SK-N-SH treated with all-trans-retinoic acid at 6 μM for 48 hours (cell line): ENCODE measurements around the gene PLB1.

Experiments used
- ATAC-seq: fragments of 200-7000 bp; cut with Tn5 transposase; 3 replicates; pipeline ENCODE4 v1.9.1; 2020; ENCODE audit warnings: mild to moderate bottlenecking, moderate library complexity
- ARNTL ChIP-seq: fragments of 450-650 bp; formaldehyde crosslinking; IDR thresholded peaks from 2 replicates; pipeline ENCODE4 v1.5.0; 2020; ENCODE audit warnings: low read depth, mild to moderate bottlenecking, moderate library complexity, borderline replicate concordance
- BACH2 ChIP-seq: fragments of 250-450 bp; sonication (Bioruptor Pico); IDR thresholded peaks from 2 replicates; pipeline ENCODE4 v1.9.0; 2021; ENCODE audit warnings: mild to moderate bottlenecking, borderline replicate concordance
- CSRNP3 ChIP-seq: fragments of 250-450 bp; sonication (Bioruptor Pico); IDR thresholded peaks from 2 replicates; pipeline ENCODE4 v1.5.1; 2021; ENCODE audit warnings: mild to moderate bottlenecking, moderate library complexity
- ESRRG ChIP-seq: fragments of 250-450 bp; sonication (Bioruptor Pico); IDR thresholded peaks from 2 replicates; pipeline ENCODE4 v1.6.1; 2021; ENCODE audit warnings: mild to moderate bottlenecking
- GLIS3 ChIP-seq: fragments of 250-450 bp; sonication (Bioruptor Pico); IDR thresholded peaks from 2 replicates; pipeline ENCODE4 v1.5.0; 2020; ENCODE audit warnings: mild to moderate bottlenecking, moderate library complexity
- ISL1 ChIP-seq: fragments of 250-450 bp; sonication (Bioruptor Pico); IDR thresholded peaks from 2 replicates; pipeline ENCODE4 v2.1.2; 2022; ENCODE audit warnings: mild to moderate bottlenecking, moderate library complexity
- OSR1 ChIP-seq: fragments of 250-450 bp; sonication (Bioruptor Pico); IDR thresholded peaks from 2 replicates; pipeline ENCODE4 v1.8.0; 2022; ENCODE audit warnings: moderate library complexity, mild to moderate bottlenecking, inconsistent platforms
- PATZ1 ChIP-seq: fragments of 250-450 bp; sonication (Bioruptor Pico); IDR thresholded peaks from 2 replicates; pipeline ENCODE4 v1.8.0; 2020; ENCODE audit warnings: mild to moderate bottlenecking, moderate library complexity, borderline replicate concordance
- POU6F1 ChIP-seq: fragments of 250-450 bp; sonication (Bioruptor Pico); IDR thresholded peaks from 2 replicates; pipeline ENCODE4 v1.8.0; 2021; ENCODE audit warnings: low read depth, mild to moderate bottlenecking, moderate library complexity, borderline replicate concordance
- PPARA ChIP-seq: fragments of 250-450 bp; sonication (Bioruptor Pico); IDR thresholded peaks from 2 replicates; pipeline ENCODE4 v1.5.0; 2020; ENCODE audit warnings: mild to moderate bottlenecking, borderline replicate concordance
- RARB ChIP-seq: fragments of 250-450 bp; sonication (Bioruptor Pico); IDR thresholded peaks from 2 replicates; pipeline ENCODE4 v1.8.0; 2021; ENCODE audit warnings: mild to moderate bottlenecking, moderate library complexity
- SNAI2 ChIP-seq: fragments of 250-450 bp; sonication (Bioruptor Pico); IDR thresholded peaks from 2 replicates; pipeline ENCODE4 v1.5.0; 2020; ENCODE audit warnings: mild to moderate bottlenecking, moderate library complexity
- TCF4 ChIP-seq: fragments of 250-450 bp; sonication (Bioruptor Pico); IDR thresholded peaks from 2 replicates; pipeline ENCODE4 v1.8.0; 2021; ENCODE audit warnings: mild to moderate bottlenecking, moderate library complexity, borderline replicate concordance
- TOX ChIP-seq: fragments of 250-450 bp; sonication (Bioruptor Pico); IDR thresholded peaks from 2 replicates; pipeline ENCODE4 v1.8.0; 2021; ENCODE audit warnings: mild to moderate bottlenecking, moderate library complexity, borderline replicate concordance
- TSHZ2 ChIP-seq: fragments of 250-450 bp; sonication (Bioruptor Pico); IDR thresholded peaks from 2 replicates; pipeline ENCODE4 v1.5.0; 2020; ENCODE audit warnings: mild to moderate bottlenecking, moderate library complexity
- ZC3H10 ChIP-seq: fragments of 250-450 bp; sonication (Bioruptor Pico); IDR thresholded peaks from 2 replicates; pipeline ENCODE4 v1.5.1; 2021; ENCODE audit warnings: mild to moderate bottlenecking, moderate library complexity
- ZFP30 ChIP-seq: fragments of 450-650 bp; formaldehyde crosslinking; IDR thresholded peaks from 2 replicates; pipeline ENCODE4 v1.5.0; 2022; ENCODE audit warnings: mild to moderate bottlenecking, moderate library complexity
- ZNF70 ChIP-seq: fragments of 450-650 bp; formaldehyde crosslinking; IDR thresholded peaks from 2 replicates; pipeline ENCODE4 v1.5.0; 2020; ENCODE audit warnings: mild to moderate bottlenecking, moderate library complexity
- ZNF8 ChIP-seq: fragments of 450-650 bp; formaldehyde crosslinking; IDR thresholded peaks from 2 replicates; pipeline ENCODE4 v1.5.0; 2020; ENCODE audit warnings: mild to moderate bottlenecking, moderate library complexity
- TF ChIP-seq, protein P1 (sequence below): fragments of 250-450 bp; sonication (Bioruptor Pico); IDR thresholded peaks from 2 replicates; pipeline ENCODE4 v1.5.1; 2020; ENCODE audit warnings: low read depth, mild to moderate bottlenecking, moderate library complexity

PLB1 gene

DNA sequence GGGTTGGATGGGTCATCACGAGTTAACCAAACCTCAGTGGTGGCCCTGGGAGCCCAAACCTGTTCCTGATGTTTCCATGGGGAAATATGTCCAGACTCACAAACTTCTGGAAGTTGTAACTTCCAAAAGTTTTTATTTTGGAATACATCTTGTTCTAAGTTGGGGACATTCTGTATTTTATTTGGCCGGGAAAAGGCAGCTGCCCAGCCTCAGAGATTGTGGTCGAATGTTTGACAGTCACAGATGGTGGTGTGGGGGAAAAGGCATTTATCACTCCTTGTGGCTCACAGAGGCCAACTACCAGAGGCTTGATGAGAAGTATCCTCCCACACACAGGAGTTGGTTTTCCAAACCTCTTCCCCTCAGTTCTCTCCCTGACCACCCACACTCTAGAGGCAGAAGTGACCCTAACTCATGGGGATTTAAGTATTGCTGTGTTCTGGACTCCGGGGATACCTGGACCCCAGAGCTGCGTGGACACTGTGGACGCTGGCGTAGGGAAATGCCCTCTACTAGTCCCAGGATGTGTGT is 131.1 kb downstream of the PLB1 start (continued):
- TF ChIP-seq TSHZ2 (CRISPR knock-in tag), result no peak
- no peak for TF ChIP-seq SNAI2 (CRISPR knock-in tag)
- no peak for TF ChIP-seq ISL1
- TF ChIP-seq PATZ1 (CRISPR knock-in tag), result no peak
- no peak for TF ChIP-seq BACH2 (CRISPR knock-in tag)
- no peak for TF ChIP-seq PPARA (CRISPR knock-in tag)

DNA sequence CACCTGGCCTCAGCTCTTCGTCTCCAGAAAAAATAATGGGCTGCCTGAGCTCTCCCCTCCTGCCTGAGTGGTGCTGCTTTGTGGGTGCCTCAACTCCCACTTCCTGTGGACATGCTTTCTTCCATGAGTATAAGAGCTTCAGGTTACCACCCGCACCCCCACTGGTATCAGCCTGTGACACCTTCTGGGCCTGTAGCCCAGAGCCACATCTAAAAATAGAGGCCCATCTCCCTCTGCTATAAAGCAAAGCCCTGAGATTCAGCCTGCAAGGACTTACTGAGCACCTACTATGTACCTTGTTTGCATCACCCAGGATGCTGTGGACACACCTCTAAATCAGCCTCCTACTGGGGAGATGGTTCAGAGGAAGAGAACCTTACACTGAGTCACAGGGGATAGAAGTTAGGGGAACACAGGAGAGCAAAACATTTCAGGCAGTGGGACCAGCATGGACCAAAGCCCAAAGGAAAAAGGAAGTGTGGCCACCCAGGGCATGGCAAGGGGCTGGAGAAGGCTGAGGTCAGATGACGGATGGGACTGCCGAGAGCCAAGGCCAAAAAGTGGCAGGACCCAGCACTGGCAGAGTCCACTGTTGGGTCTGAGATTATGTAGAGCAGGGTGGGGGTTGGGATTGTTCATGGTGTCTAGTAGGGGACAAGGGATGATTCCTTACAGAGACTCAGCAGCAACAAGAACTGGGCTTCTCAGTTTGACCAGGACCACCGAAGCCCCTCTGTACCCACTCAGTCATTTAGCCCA is 132.0 kb downstream of the PLB1 start:
- ATAC-seq, result peak; percentile 76
- TF ChIP-seq PPARA (CRISPR knock-in tag), result no peak
- TF ChIP-seq OSR1 (CRISPR knock-in tag), result no peak
- TF ChIP-seq ZFP30 (CRISPR knock-in tag), result no peak
- TF ChIP-seq ZNF8 (CRISPR knock-in tag), result no peak
- TF ChIP-seq CSRNP3 (CRISPR knock-in tag), result no peak
- no peak for TF ChIP-seq POU6F1 (CRISPR knock-in tag)
- no peak for TF ChIP-seq ESRRG (CRISPR knock-in tag)
- no peak for TF ChIP-seq ZNF70
- no peak for TF ChIP-seq GLIS3 (CRISPR knock-in tag)
- no peak for TF ChIP-seq ZC3H10
- TF ChIP-seq, protein P1, sequence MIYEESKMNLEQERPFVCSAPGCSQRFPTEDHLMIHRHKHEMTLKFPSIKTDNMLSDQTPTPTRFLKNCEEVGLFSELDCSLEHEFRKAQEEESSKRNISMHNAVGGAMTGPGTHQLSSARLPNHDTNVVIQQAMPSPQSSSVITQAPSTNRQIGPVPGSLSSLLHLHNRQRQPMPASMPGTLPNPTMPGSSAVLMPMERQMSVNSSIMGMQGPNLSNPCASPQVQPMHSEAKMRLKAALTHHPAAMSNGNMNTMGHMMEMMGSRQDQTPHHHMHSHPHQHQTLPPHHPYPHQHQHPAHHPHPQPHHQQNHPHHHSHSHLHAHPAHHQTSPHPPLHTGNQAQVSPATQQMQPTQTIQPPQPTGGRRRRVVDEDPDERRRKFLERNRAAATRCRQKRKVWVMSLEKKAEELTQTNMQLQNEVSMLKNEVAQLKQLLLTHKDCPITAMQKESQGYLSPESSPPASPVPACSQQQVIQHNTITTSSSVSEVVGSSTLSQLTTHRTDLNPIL (CRISPR knock-in tag), result no peak
- no peak for TF ChIP-seq TCF4 (CRISPR knock-in tag)
- no peak for TF ChIP-seq RARB (CRISPR knock-in tag)
- no peak for TF ChIP-seq ISL1
- no peak for TF ChIP-seq ARNTL (CRISPR knock-in tag)
- no peak for TF ChIP-seq BACH2 (CRISPR knock-in tag)
- TF ChIP-seq SNAI2 (CRISPR knock-in tag), result no peak
- TF ChIP-seq TOX (CRISPR knock-in tag), result no peak
- no peak for TF ChIP-seq PATZ1 (CRISPR knock-in tag)
